Anterior cingulate cortex (tissue), 58 donors: Measurements from ENCODE around the gene RPS27L.
"Not testable (repeated sequence)": the region's sequence is repeated elsewhere in the genome, so short reads cannot be mapped to it uniquely, and the experiment has no call there.

Source experiments
- DNase-seq, 58 donors: peaks; one replicate each; lab custom pipeline; 2025; lab: John Stamatoyannopoulos, UW

RPS27L gene

DNA sequence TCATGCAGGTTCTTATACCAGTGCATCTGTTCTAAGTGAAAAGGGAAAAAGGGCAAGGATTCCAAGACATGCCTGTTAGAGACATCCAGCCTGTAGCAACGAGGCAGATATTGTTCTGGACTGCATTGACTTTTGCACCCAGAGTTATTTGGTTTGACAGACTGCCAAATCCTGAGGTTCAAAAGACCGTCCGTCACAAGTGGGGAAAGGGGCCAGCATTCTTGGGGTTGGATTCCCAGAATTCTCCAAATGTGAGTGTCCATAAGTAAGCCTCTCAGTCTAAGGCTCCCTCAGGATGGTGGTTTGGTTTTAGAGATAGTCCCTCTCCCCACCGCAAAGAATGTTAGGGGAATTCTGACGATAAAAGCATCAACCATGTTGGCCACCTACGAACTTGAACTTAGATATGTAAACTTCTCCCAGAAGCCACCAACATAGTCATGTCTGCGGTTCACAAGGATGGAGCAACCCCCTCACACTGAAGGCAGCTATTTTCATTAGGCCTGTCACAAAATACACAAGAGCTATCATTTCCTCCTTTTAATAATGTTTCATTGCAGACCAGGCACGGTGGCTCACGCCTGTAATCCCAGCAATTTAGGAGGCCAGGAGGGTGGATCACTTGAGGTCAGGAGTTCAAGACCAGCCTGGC lies 49.3 kb downstream of the RPS27L start:
- DNase-seq, result no peak

DNA sequence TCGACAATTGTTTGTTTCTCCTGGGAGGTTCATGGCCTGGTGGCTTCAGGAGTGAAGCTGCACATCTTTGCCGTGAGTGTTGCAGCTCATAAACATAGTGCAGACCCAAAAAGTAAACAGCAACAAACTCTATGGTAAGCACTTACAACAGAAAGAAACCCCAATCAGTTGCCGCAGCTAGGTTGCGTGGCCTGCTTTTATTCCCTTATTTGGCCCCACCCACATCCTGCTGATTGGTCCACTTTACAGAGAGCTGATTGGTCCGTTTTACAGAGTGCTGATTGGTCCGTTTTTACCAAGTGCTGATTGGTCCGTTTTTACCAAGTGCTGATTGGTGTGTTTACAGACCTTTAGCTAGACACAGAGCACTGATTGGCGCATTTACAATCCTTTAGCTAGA lies 51.9 kb downstream of the RPS27L start:
- DNase-seq, result not testable (repeated sequence)

GRCh38 chr15:63104727-63105126 lies 52.5 kb downstream of the RPS27L start:
- no peak for DNase-seq

DNA sequence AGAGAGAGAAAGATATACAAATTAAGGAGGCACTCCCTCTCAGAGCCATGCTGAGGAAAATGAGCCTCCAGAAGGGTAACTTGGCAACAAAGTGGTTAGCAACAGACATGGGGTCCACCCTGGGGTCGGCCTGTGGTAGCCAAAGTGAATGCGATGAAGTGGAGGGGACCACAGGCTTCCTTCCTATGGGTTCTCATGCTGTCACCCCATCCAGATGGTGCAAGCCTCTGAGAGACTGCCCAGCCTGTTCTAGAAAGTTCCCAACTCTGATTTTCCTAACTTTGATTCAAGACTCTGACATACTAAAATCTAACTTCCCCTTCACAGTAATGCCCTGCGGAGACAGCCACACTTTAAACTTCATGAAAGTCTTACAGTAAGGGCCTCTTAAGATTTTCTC lies 53.9 kb downstream of the RPS27L start:
- DNase-seq, result no peak

DNA sequence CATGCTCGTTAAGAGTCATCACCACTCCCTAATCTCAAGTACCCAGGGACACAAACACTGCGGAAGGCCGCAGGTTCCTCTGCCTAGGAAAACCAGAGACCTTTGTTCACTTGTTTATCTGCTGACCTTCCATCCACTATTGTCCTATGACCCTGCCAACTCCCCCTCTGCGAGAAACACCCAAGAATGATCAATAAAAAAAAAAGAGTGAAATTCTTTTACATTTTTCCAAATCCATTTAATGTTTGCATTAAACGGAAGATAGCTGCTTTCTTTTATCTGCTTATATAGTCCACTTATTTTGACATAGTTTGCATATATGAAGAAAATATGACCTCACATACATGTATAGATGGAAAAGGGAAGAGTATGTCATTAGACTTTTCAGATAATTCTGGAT lies 57.7 kb downstream of the RPS27L start:
- DNase-seq, result not testable (repeated sequence)

DNA sequence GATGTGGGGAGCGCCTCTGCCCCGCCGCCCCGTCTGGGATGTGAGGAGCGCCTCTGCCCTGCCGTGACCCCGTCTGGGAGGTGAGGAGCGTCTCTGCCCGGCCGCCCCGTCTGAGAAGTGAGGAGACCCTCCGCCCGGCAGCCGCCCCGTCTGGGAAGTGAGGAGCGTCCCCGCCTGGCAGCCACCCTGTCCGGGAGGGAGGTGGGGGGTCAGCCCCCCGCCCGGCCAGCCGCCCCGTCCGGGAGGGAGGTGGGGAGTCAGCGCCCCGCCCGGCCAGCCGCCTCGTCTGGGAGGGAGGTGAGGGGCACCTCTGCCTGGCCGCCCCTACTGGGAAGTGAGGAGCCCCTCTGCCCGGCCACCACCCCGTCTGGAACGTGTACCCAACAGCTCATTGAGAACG lies 58.4 kb downstream of the RPS27L start:
- DNase-seq, result not testable (repeated sequence)
